Measurements from ENCODE around the gene PIGR.
A peak's percentile ranks its signal among the peaks of the same experiment; 100 is the strongest.

The PIGR gene

GRCh38 chr1:206946261-206946660 is at the start of gene PIGR:
Gene PIGR (minus strand): TSS chr1:206946466. CDS start chr1:206940531, 5,935 bp downstream.
- Histone ChIP-seq H3K27ac (ENCODE audit: low read depth, low read length) (no peak within 1 kb of the TSS), H3K4me1 (ENCODE audit: control insufficient read depth, insufficient read depth, low read length) (no peaks in the 10 kb centered on the region), H3K4me3 (ENCODE audit: low read depth, low read length) (no peak within 1 kb of the TSS), H3K9ac (ENCODE audit: low read depth, low read length) (no peak within 1 kb of the TSS), H3K27me3 (ENCODE audit: control insufficient read depth, insufficient read depth, low read length) (no peaks in the 10 kb centered on the region), H3K9me3 (ENCODE audit: control insufficient read depth, insufficient read depth, low read length) (no peaks in the 10 kb centered on the region), H3K36me3 (ENCODE audit: control insufficient read depth, insufficient read depth, low read length) (no peaks in the 10 kb centered on the region)

GRCh38 chr1:206992790-206993189 is 46.5 kb upstream of the PIGR start:
- Histone ChIP-seq H3K4me1 (ENCODE audit: control insufficient read depth, insufficient read depth, low read length) (no peaks in the 10 kb centered on the region), H3K9me3 (ENCODE audit: control insufficient read depth, insufficient read depth, low read length) (no peaks in the 10 kb centered on the region), H3K4me3 (ENCODE audit: low read depth, low read length) (no peak overlapping the region), H3K36me3 (ENCODE audit: control insufficient read depth, insufficient read depth, low read length) (no peaks in the 10 kb centered on the region), H3K9ac (ENCODE audit: low read depth, low read length) (no peak overlapping the region), H3K27me3 (ENCODE audit: control insufficient read depth, insufficient read depth, low read length) (no peaks in the 10 kb centered on the region), H3K27ac (ENCODE audit: low read depth, low read length) (no peak overlapping the region)

DNA sequence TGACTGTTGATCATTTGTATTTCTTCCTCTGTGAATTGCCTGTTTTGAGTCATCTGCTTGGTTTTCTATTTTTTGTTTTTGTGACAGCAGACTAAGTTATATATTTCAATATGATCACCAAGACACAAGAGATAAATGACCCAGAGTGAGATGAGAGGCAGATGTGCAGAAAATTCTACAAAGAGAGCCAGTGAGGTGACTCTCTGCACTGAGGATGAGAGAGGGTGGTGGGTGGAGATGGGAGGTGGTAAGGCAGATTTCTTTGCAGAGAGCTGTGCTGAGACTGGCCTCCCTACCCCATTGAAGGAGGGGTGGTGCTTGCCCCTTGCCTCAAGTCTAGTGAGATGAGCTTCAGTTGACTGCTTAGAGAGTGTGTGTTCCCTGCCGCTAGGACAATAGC is 41.6 kb upstream of the PIGR start:
- no peaks in the 10 kb centered on the region for H3K36me3 ChIP-seq (ENCODE audit: control insufficient read depth, insufficient read depth, low read length)
- no peak overlapping the region for H3K9ac ChIP-seq (ENCODE audit: low read depth, low read length)
- no peak overlapping the region for H3K4me3 ChIP-seq (ENCODE audit: low read depth, low read length)
- H3K27ac ChIP-seq (ENCODE audit: low read depth, low read length) = no peak overlapping the region
- peaks cover 7% of the 10 kb centered on the region for H3K27me3 ChIP-seq (ENCODE audit: control insufficient read depth, insufficient read depth, low read length)
- no peaks in the 10 kb centered on the region for H3K9me3 ChIP-seq (ENCODE audit: control insufficient read depth, insufficient read depth, low read length)
- peaks cover 20% of the 10 kb centered on the region for H3K4me1 ChIP-seq (ENCODE audit: control insufficient read depth, insufficient read depth, low read length)

GRCh38 chr1:206986885-206987284 is 40.6 kb upstream of the PIGR start:
- Histone ChIP-seq H3K36me3 (ENCODE audit: control insufficient read depth, insufficient read depth, low read length) (no peaks in the 10 kb centered on the region), H3K27ac (ENCODE audit: low read depth, low read length) (no peak overlapping the region), H3K9me3 (ENCODE audit: control insufficient read depth, insufficient read depth, low read length) (no peaks in the 10 kb centered on the region), H3K27me3 (ENCODE audit: control insufficient read depth, insufficient read depth, low read length) (peaks cover 7% of the 10 kb centered on the region), H3K4me3 (ENCODE audit: low read depth, low read length) (no peak overlapping the region), H3K9ac (ENCODE audit: low read depth, low read length) (no peak overlapping the region), H3K4me1 (ENCODE audit: control insufficient read depth, insufficient read depth, low read length) (peaks cover 20% of the 10 kb centered on the region)

GRCh38 chr1:206986402-206986801 is 40.1 kb upstream of the PIGR start:
- Histone ChIP-seq H3K36me3 (ENCODE audit: control insufficient read depth, insufficient read depth, low read length) (no peaks in the 10 kb centered on the region), H3K9ac (ENCODE audit: low read depth, low read length) (no peak overlapping the region), H3K4me1 (ENCODE audit: control insufficient read depth, insufficient read depth, low read length) (peaks cover 20% of the 10 kb centered on the region), H3K27me3 (ENCODE audit: control insufficient read depth, insufficient read depth, low read length) (peaks cover 7% of the 10 kb centered on the region), H3K4me3 (ENCODE audit: low read depth, low read length) (no peak overlapping the region), H3K27ac (ENCODE audit: low read depth, low read length) (no peak overlapping the region), H3K9me3 (ENCODE audit: control insufficient read depth, insufficient read depth, low read length) (no peaks in the 10 kb centered on the region)

- Histone ChIP-seq H3K27me3 (ENCODE audit: control insufficient read depth, insufficient read depth, low read length) (peaks cover 7% of the 10 kb centered on the region), H3K4me1 (ENCODE audit: control insufficient read depth, insufficient read depth, low read length) (peaks cover 20% of the 10 kb centered on the region), H3K27ac (ENCODE audit: low read depth, low read length) (no peak overlapping the region), H3K36me3 (ENCODE audit: control insufficient read depth, insufficient read depth, low read length) (no peaks in the 10 kb centered on the region), H3K4me3 (ENCODE audit: low read depth, low read length) (peak overlapping the region; percentile 9; the same call in 1 of the 2 replicates), H3K9ac (ENCODE audit: low read depth, low read length) (no peak overlapping the region), H3K9me3 (ENCODE audit: control insufficient read depth, insufficient read depth, low read length) (no peaks in the 10 kb centered on the region)
These were observed 39.0 kb upstream of the PIGR start for GRCh38 chr1:206985162-206985749.

- peaks cover 7% of the 10 kb centered on the region for H3K27me3 ChIP-seq (ENCODE audit: control insufficient read depth, insufficient read depth, low read length)
- H3K9ac ChIP-seq (ENCODE audit: low read depth, low read length) = no peak overlapping the region
- no peaks in the 10 kb centered on the region for H3K36me3 ChIP-seq (ENCODE audit: control insufficient read depth, insufficient read depth, low read length)
- H3K9me3 ChIP-seq (ENCODE audit: control insufficient read depth, insufficient read depth, low read length) = no peaks in the 10 kb centered on the region
- peaks cover 25% of the 10 kb centered on the region for H3K4me1 ChIP-seq (ENCODE audit: control insufficient read depth, insufficient read depth, low read length)
- peak overlapping the region; percentile 54 for H3K27ac ChIP-seq (ENCODE audit: low read depth, low read length)
- no peak overlapping the region for H3K4me3 ChIP-seq (ENCODE audit: low read depth, low read length)
These were observed 36.0 kb upstream of the PIGR start for GRCh38 chr1:206982216-206982615.

GRCh38 chr1:206979379-206980043 is 33.2 kb upstream of the PIGR start:
- H3K4me1 ChIP-seq (ENCODE audit: control insufficient read depth, insufficient read depth, low read length) = peaks cover 5% of the 10 kb centered on the region
- no peaks in the 10 kb centered on the region for H3K36me3 ChIP-seq (ENCODE audit: control insufficient read depth, insufficient read depth, low read length)
- H3K9ac ChIP-seq (ENCODE audit: low read depth, low read length) = no peak overlapping the region
- no peak overlapping the region for H3K4me3 ChIP-seq (ENCODE audit: low read depth, low read length)
- no peaks in the 10 kb centered on the region; the same call in 1 of the 2 replicates for H3K27me3 ChIP-seq (ENCODE audit: control insufficient read depth, insufficient read depth, low read length)
- H3K27ac ChIP-seq (ENCODE audit: low read depth, low read length) = no peak overlapping the region
- H3K9me3 ChIP-seq (ENCODE audit: control insufficient read depth, insufficient read depth, low read length) = no peaks in the 10 kb centered on the region

- H3K4me1 ChIP-seq (ENCODE audit: control insufficient read depth, insufficient read depth, low read length) = peaks cover 5% of the 10 kb centered on the region
- H3K9me3 ChIP-seq (ENCODE audit: control insufficient read depth, insufficient read depth, low read length) = no peaks in the 10 kb centered on the region
- no peaks in the 10 kb centered on the region for H3K36me3 ChIP-seq (ENCODE audit: control insufficient read depth, insufficient read depth, low read length)
- no peak overlapping the region for H3K9ac ChIP-seq (ENCODE audit: low read depth, low read length)
- no peaks in the 10 kb centered on the region for H3K27me3 ChIP-seq (ENCODE audit: control insufficient read depth, insufficient read depth, low read length)
- no peak overlapping the region for H3K27ac ChIP-seq (ENCODE audit: low read depth, low read length)
- no peak overlapping the region for H3K4me3 ChIP-seq (ENCODE audit: low read depth, low read length)
These were observed 32.0 kb upstream of the PIGR start for GRCh38 chr1:206978259-206978658.

DNA sequence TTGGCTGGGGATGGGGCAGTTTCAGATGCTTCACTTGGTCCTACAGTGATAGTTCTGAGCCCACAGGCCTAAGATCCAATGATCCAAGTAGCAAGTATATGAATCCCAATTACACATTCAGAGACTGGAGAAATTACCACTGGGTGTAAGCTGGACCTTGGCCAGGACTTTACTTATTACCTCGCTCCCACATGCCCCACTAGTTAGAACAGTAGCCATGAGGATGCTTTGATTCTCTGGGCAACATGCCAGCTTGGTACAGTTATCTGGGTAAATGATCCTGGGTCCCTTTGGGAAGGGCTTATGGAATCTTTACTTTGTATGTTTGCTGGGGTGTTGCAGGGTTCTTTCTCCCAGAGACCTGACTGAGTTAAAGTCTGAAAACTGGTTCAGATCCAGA is 29.0 kb upstream of the PIGR start:
- H3K4me1 ChIP-seq (ENCODE audit: control insufficient read depth, insufficient read depth, low read length) = peaks cover 5% of the 10 kb centered on the region
- H3K4me3 ChIP-seq (ENCODE audit: low read depth, low read length) = no peak overlapping the region
- H3K36me3 ChIP-seq (ENCODE audit: control insufficient read depth, insufficient read depth, low read length) = no peaks in the 10 kb centered on the region
- no peaks in the 10 kb centered on the region for H3K27me3 ChIP-seq (ENCODE audit: control insufficient read depth, insufficient read depth, low read length)
- H3K9me3 ChIP-seq (ENCODE audit: control insufficient read depth, insufficient read depth, low read length) = no peaks in the 10 kb centered on the region
- no peak overlapping the region for H3K9ac ChIP-seq (ENCODE audit: low read depth, low read length)
- H3K27ac ChIP-seq (ENCODE audit: low read depth, low read length) = no peak overlapping the region

DNA sequence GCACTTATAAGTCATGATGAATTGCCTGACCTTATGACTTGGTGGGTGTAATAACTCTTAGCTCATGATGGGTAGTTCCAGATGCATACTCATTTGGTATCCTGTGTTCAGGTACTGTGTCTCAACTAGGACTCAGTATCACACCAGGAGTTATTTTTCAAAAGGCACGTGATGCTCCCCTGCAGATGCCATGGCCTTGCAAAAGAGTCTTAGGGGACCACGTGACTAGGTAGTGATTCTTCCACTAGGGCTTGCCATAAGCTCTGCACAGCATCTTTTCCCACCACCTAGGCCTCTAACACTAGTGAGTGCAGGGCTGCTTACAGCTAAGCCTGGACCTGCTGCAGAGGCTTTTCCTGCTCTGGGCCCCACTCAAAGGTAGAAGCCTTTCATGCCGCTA is 27.9 kb upstream of the PIGR start:
- no peaks in the 10 kb centered on the region for H3K9me3 ChIP-seq (ENCODE audit: control insufficient read depth, insufficient read depth, low read length)
- no peaks in the 10 kb centered on the region for H3K4me1 ChIP-seq (ENCODE audit: control insufficient read depth, insufficient read depth, low read length)
- H3K36me3 ChIP-seq (ENCODE audit: control insufficient read depth, insufficient read depth, low read length) = no peaks in the 10 kb centered on the region
- no peaks in the 10 kb centered on the region for H3K27me3 ChIP-seq (ENCODE audit: control insufficient read depth, insufficient read depth, low read length)
- H3K9ac ChIP-seq (ENCODE audit: low read depth, low read length) = no peak overlapping the region
- no peak overlapping the region for H3K27ac ChIP-seq (ENCODE audit: low read depth, low read length)
- no peak overlapping the region for H3K4me3 ChIP-seq (ENCODE audit: low read depth, low read length)
